HepG2 (cell line): ENCODE data around the gene DUSP16. TPM values are rescaled to one million over a fixed set of nuclear protein-coding genes. Genes with fewer than 3 reads are reported as not detected.

Experiments used
- ATM ChIP-seq: fragments of 450-650 bp; IDR thresholded peaks from 2 replicates; pipeline ENCODE4 v1.7.1; 2017; ENCODE audit warnings: mild to moderate bottlenecking, borderline replicate concordance
- BCL3 ChIP-seq: sonication (generic); formaldehyde crosslinking; IDR thresholded peaks from 2 replicates; pipeline ENCODE4 v1.5.1; 2020; ENCODE audit warnings: mild to moderate bottlenecking, missing genetic modification reagents, moderate library complexity
- DNMT1 ChIP-seq: sonication (generic); formaldehyde crosslinking; IDR thresholded peaks from 2 replicates; pipeline ENCODE4 v1.5.1; 2020; ENCODE audit warnings: mild to moderate bottlenecking, missing genetic modification reagents
- DRAP1 ChIP-seq: IDR thresholded peaks from 2 replicates; pipeline ENCODE4 v1.6.1; 2016; ENCODE audit warnings: missing genetic modification reagents, missing compliant biosample characterization
- KLF15 ChIP-seq: sonication (generic); formaldehyde crosslinking; IDR thresholded peaks from 2 replicates; pipeline ENCODE4 v1.8.1; 2023; ENCODE audit warnings: borderline replicate concordance, mild to moderate bottlenecking, inconsistent platforms, missing genetic modification reagents, mixed read lengths
- MEF2D ChIP-seq: sonication (generic); formaldehyde crosslinking; IDR thresholded peaks from 2 replicates; pipeline ENCODE4 v1.5.1; 2020; ENCODE audit warnings: mild to moderate bottlenecking, missing genetic modification reagents
- MEIS1 ChIP-seq: sonication (generic); formaldehyde crosslinking; IDR thresholded peaks from 2 replicates; pipeline ENCODE4 v1.9.0; 2021; ENCODE audit warnings: mild to moderate bottlenecking, missing genetic modification reagents, moderate library complexity, borderline replicate concordance
- MXD1 ChIP-seq: sonication (generic); formaldehyde crosslinking; IDR thresholded peaks from 2 replicates; pipeline ENCODE4 v1.4.0; 2020; ENCODE audit warnings: mild to moderate bottlenecking, missing genetic modification reagents
- REPIN1 ChIP-seq: sonication (generic); formaldehyde crosslinking; IDR thresholded peaks from 2 replicates; pipeline ENCODE4 v1.8.0; 2022; ENCODE audit warnings: missing genetic modification reagents, low read depth, mild to moderate bottlenecking, borderline replicate concordance
- THAP7 ChIP-seq: sonication (generic); formaldehyde crosslinking; IDR thresholded peaks from 2 replicates; pipeline ENCODE4 v1.8.1; 2023; ENCODE audit warnings: mild to moderate bottlenecking, missing genetic modification reagents
- ZNF318 ChIP-seq: sonication (generic); formaldehyde crosslinking; IDR thresholded peaks from 2 replicates; pipeline ENCODE4 v1.4.0; 2020; ENCODE audit warnings: mild to moderate bottlenecking, missing genetic modification reagents
- ZNF335 ChIP-seq: sonication (generic); formaldehyde crosslinking; IDR thresholded peaks from 2 replicates; pipeline ENCODE4 v1.4.0; 2020; ENCODE audit warnings: missing genetic modification reagents
- ZNF350 ChIP-seq: sonication (generic); formaldehyde crosslinking; IDR thresholded peaks from 2 replicates; pipeline ENCODE4 v1.4.0; 2020; ENCODE audit warnings: mild to moderate bottlenecking, low read depth, missing genetic modification reagents, borderline replicate concordance
- ZNF382 ChIP-seq: sonication (generic); formaldehyde crosslinking; IDR thresholded peaks from 2 replicates; pipeline ENCODE4 v1.5.0; 2020; ENCODE audit warnings: missing genetic modification reagents, mild to moderate bottlenecking, borderline replicate concordance
- ZNF510 ChIP-seq: sonication (generic); formaldehyde crosslinking; IDR thresholded peaks from 2 replicates; pipeline ENCODE4 v1.4.0; 2020; ENCODE audit warnings: low read depth, mild to moderate bottlenecking, missing genetic modification reagents
- ZNF720 ChIP-seq: sonication (generic); formaldehyde crosslinking; IDR thresholded peaks from 2 replicates; pipeline ENCODE4 v1.4.0; 2020; ENCODE audit warnings: missing genetic modification reagents
- ZNF724P ChIP-seq: sonication (generic); formaldehyde crosslinking; IDR thresholded peaks from 2 replicates; pipeline ENCODE4 v1.8.0; 2022; ENCODE audit warnings: missing genetic modification reagents, borderline replicate concordance
- ZNF784 ChIP-seq: sonication (generic); formaldehyde crosslinking; IDR thresholded peaks from 2 replicates; pipeline ENCODE4 v1.5.1; 2020; ENCODE audit warnings: missing genetic modification reagents, mild to moderate bottlenecking, borderline replicate concordance
- polyA plus RNA-seq, 8 experiments: library from polyadenylated mRNA; depleted of rRNA in 3 of 8; stranded (reverse) in 7 of 8; unstranded in 1 of 8; fragments of >200 nt; fragmentation: Illumina TruSeq in 4 of 8; extraction: Trizol in 4 of 8; gene quantifications; 2 replicates each; pipeline versions ENCODE4 v1.2.1 to v1.2.3, GENCODE V29; 2011 to 2016; ENCODE audit warnings: low read depth in 4 of 8, missing spikeins in 1 of 8, mixed read lengths in 1 of 8; ENCODE audit not compliant: insufficient read depth in 1 of 8
- total RNA-seq, 5 experiments: library from RNA; depleted of rRNA; stranded (reverse); fragments of >200 nt; fragmentation: Illumina TruSeq; extraction: Trizol; gene quantifications; 2 replicates each; pipeline ENCODE4 v1.2.3, GENCODE V29; 2016; ENCODE audit warnings: low read depth in 1 of 5

DUSP16 gene
- total and polyA plus RNA-seq, 2 of the 13 experiments (the other 11 are each of a cell fraction or from before 2014, with no cell fraction given): 45.7 to 46.6 TPM

- TF ChIP-seq ZNF350 (CRISPR knock-in tag): no peak
- peak; percentile 61; the same call in 1 of the 2 replicates for TF ChIP-seq REPIN1
- peak; percentile 75 for TF ChIP-seq DRAP1
- no peak for TF ChIP-seq MXD1
- no peak for TF ChIP-seq ZNF382
- no peak for TF ChIP-seq THAP7 (CRISPR knock-in tag)
- no peak for TF ChIP-seq ZNF318 (CRISPR knock-in tag)
- TF ChIP-seq ZNF724P (CRISPR knock-in tag): no peak
- peak; percentile 60 for TF ChIP-seq MEF2D (CRISPR knock-in tag)
- TF ChIP-seq ZNF335 (CRISPR knock-in tag): 0 out of 2 replicates have a peak, but pooled peaks have one; percentile 60
- no peak for TF ChIP-seq ZNF510
- TF ChIP-seq ZNF784 (CRISPR knock-in tag): no peak
- TF ChIP-seq ATM: no peak
- no peak for TF ChIP-seq KLF15
- TF ChIP-seq MEIS1: peak; percentile 58; the same call in 1 of the 2 replicates
- TF ChIP-seq DNMT1: no peak
- TF ChIP-seq BCL3: no peak
- no peak for TF ChIP-seq ZNF720 (CRISPR knock-in tag)
These were observed 16.3 kb downstream of the DUSP16 start (continued) for GRCh38 chr12:12546314-12546772.
